Measurements from ENCODE around the gene C1QL2. TPM values are rescaled to one million over a fixed set of nuclear protein-coding genes. Genes with fewer than 3 reads are reported as not detected.

Gene C1QL2
- total and polyA plus RNA-seq, 8 donors = 0.07 to 0.15 (median 0.09) TPM; not detected in 5

DNA sequence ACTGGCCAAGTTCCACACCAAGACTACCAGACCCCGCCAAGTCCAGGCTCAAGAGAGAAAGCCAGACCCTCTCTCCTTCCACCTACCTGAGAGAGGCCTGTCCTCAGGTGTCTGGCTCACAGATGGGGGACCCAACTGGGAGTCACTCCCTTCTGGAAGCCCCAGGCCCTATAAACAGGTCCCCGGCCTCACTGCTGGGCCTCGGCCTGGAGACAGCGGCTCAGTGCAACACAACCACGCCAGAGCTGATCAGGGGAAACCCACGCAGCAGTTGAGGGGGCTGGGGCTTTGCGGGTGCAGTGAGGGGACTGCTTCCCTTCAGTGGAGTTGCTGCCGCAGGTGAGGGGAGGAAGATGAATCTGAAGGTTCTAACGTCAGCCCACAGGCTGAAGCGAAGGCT, 22.8 kb upstream of the C1QL2 start:
- ATAC-seq (no peak), DNase-seq (no peak), FAIRE-seq (no peak)
- Histone ChIP-seq H3K4me1 (no peaks in the 10 kb centered on the region), H3K4me3 (no peak overlapping the region), H3K27ac (no peak overlapping the region), H3K36me3 (no peaks in the 10 kb centered on the region), H3K9me3 (no peaks in the 10 kb centered on the region), H3K27me3 (no peaks in the 10 kb centered on the region)
- no peak for TF ChIP-seq CTCF (IDR thresholded peaks at IDR 0.05)
- intact Hi-C loops (cut with DNase I) = no loop called here
- 87 to 93% methylated on average over 10 of the region's 10 CpGs for WGBS, 2 donors

DNA sequence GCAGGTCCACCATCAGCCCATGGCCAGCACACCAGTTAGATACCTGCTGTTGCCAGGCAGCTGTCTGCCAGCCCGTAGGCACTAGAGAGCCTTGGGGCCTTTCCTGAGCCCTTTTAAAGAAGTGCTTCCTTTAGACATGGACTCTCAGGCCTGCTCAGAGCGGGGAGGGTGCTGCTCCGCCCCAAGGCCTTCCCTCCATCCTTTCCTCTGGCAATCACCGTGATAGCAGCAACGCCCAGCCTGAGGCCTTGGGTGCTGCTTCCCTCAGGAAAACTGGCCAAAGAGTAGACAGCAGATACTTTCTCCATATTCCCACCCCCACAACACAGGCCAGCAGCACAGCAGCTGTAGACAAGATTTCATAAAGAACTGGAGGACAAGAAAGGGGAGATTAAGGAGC, 22.3 kb upstream of the C1QL2 start:
- DNase-seq (no peak), ATAC-seq (no peak), FAIRE-seq (no peak)
- H3K27me3 ChIP-seq = no peaks in the 10 kb centered on the region
- no peaks in the 10 kb centered on the region for H3K4me1 ChIP-seq
- H3K36me3 ChIP-seq = no peaks in the 10 kb centered on the region
- intact Hi-C loops (cut with DNase I) = no loop called here
- H3K27ac ChIP-seq = no peak overlapping the region
- TF ChIP-seq CTCF (IDR thresholded peaks at IDR 0.05) = no peak
- no peaks in the 10 kb centered on the region for H3K9me3 ChIP-seq
- no peak overlapping the region for H3K4me3 ChIP-seq
- 86 to 89% methylated on average over 5 of the region's 5 CpGs for WGBS, 2 donors

- H3K4me3 ChIP-seq = no peak overlapping the region
- no peaks in the 10 kb centered on the region for H3K9me3 ChIP-seq
- FAIRE-seq = no peak
- no peaks in the 10 kb centered on the region for H3K4me1 ChIP-seq
- H3K27me3 ChIP-seq = no peaks in the 10 kb centered on the region
- DNase-seq = no peak
- TF ChIP-seq CTCF (IDR thresholded peaks at IDR 0.05) = no peak
- WGBS, 2 donors = 93 to 94% methylated on average over 7 of the region's 7 CpGs
- no peak for ATAC-seq
- H3K36me3 ChIP-seq = no peaks in the 10 kb centered on the region
- intact Hi-C loops (cut with DNase I) = no loop called here
- H3K27ac ChIP-seq = no peak overlapping the region
Measured at GRCh38 chr2:119179991-119180390, 21.4 kb upstream of the C1QL2 start.

DNA sequence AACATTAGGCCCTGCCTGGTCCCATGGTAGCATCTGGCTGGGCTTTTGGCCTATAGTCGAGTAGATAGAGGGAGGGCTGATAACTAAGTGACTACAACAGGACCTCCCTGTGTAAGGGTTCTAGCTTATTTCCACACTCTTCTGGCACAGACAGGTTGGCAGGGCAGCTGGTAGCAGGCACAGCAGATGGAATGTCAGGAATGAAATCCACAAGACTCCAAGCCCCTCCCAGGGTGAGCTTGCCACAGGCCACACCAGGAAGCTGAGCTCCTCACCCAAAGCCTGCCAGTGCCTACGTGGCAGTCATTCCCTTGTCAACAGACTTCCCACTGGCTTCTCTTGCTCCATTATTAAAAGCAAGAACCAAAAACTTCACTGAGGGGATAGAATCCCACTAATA, 20.7 kb upstream of the C1QL2 start:
- Histone ChIP-seq H3K9me3 (no peaks in the 10 kb centered on the region), H3K36me3 (no peaks in the 10 kb centered on the region), H3K4me3 (no peak overlapping the region), H3K27ac (no peak overlapping the region), H3K4me1 (no peaks in the 10 kb centered on the region), H3K27me3 (no peaks in the 10 kb centered on the region)
- intact Hi-C loops (cut with DNase I) = no loop called here
- 44 to 51% methylated on average over 2 of the region's 2 CpGs for WGBS, 2 donors
- no peak for TF ChIP-seq CTCF (IDR thresholded peaks at IDR 0.05)
- ATAC-seq (peak; percentile 48 to 90 (median 60)), FAIRE-seq (no peak), DNase-seq (peak in 3 of 6 donors; percentile 19 to 44 (median 30))

- intact Hi-C loops (cut with DNase I) = no loop called here
- Histone ChIP-seq H3K27me3 (no peaks in the 10 kb centered on the region), H3K4me1 (no peaks in the 10 kb centered on the region), H3K4me3 (no peak overlapping the region), H3K27ac (no peak overlapping the region), H3K36me3 (no peaks in the 10 kb centered on the region), H3K9me3 (no peaks in the 10 kb centered on the region)
- no peak for ATAC-seq
- FAIRE-seq = no peak
- DNase-seq = no peak
- 89 to 97% methylated on average over 6 of the region's 6 CpGs for WGBS, 2 donors
- no peak for TF ChIP-seq CTCF (IDR thresholded peaks at IDR 0.05)
Measured at GRCh38 chr2:119178776-119179175, 20.2 kb upstream of the C1QL2 start.
